GM12878 (cell line): ENCODE measurements around the gene NDNF.

Source experiments
- CHD4 ChIP-seq: fragments of 200-600 bp; sonication (generic); IDR thresholded peaks from 2 replicates; pipeline ENCODE4 v1.6.1; 2016; ENCODE audit warnings: mild to moderate bottlenecking
- POLR2A ChIP-seq: IDR thresholded peaks from 2 replicates; pipeline ENCODE4 v1.6.1; 2011; ENCODE audit warnings: low read depth, mild to moderate bottlenecking, low read length
- POU2F2 ChIP-seq: IDR thresholded peaks from 3 replicates; pipeline ENCODE4 v1.6.1; 2011; ENCODE audit warnings: low read depth, mild to moderate bottlenecking, low read length, borderline replicate concordance
- RAD21 ChIP-seq: IDR thresholded peaks from 2 replicates; pipeline ENCODE4 v1.6.1; 2011; ENCODE audit warnings: mild to moderate bottlenecking, low read depth, low read length, moderate library complexity; ENCODE audit not compliant: insufficient read depth

DNA sequence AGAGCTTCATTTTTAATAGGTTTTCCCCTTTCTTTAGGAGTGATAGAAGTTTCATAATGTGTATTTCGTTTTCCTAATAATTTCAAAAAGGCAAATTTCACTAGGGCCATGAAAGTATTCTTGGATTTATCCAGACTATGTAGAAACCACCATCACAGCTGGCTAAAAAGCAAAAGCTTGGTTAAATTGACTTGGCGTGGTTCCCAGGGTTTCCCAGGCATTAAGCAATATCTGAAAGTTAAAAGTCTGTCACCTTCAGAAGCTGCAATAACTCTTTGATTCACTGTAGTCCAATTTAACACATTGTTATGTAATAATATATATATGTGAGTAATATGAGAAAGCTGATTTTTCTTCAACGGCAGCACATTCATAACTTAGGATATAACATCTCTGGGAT, 38.3 kb downstream of the NDNF start:
- TF ChIP-seq CHD4 (no peak), POU2F2 (no peak), POLR2A (no peak), RAD21 (no peak)
